PC-9 (cell line): ENCODE measurements around the gene ASF1A.

Experiments
- EZH2 ChIP-seq: fragments of 200-600 bp; sonication (generic); IDR thresholded peaks from 2 replicates; pipeline ENCODE4 v1.8.0; 2017; ENCODE audit warnings: antibody characterized with exemption, low read depth
- TF ChIP-seq, protein P1 (sequence below): fragments of 200-600 bp; sonication (generic); conservative IDR thresholded peaks from 2 replicates; pipeline ENCODE4 v1.6.1; 2017; ENCODE audit warnings: mixed run types, antibody characterized with exemption, mild to moderate bottlenecking, moderate library complexity

DNA sequence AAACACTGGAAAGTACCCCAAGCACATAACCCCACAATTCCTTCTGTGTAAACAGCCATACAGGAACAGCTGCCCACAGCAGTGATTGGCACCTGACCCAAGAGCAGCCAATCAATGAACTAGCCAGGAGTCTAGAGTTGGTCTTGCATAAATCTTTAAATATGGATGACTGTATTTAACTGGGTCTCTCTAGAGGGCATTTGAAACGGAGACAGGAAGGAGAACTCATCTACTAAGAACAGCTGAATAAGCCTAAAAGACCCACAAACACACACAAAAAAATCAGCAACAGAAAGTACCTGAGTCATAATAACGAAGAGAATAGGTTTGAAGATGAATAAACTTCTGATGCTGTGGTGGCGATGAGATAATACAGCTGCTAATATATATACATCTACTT lies 49.0 kb upstream of the ASF1A start:
- TF ChIP-seq, protein P1, sequence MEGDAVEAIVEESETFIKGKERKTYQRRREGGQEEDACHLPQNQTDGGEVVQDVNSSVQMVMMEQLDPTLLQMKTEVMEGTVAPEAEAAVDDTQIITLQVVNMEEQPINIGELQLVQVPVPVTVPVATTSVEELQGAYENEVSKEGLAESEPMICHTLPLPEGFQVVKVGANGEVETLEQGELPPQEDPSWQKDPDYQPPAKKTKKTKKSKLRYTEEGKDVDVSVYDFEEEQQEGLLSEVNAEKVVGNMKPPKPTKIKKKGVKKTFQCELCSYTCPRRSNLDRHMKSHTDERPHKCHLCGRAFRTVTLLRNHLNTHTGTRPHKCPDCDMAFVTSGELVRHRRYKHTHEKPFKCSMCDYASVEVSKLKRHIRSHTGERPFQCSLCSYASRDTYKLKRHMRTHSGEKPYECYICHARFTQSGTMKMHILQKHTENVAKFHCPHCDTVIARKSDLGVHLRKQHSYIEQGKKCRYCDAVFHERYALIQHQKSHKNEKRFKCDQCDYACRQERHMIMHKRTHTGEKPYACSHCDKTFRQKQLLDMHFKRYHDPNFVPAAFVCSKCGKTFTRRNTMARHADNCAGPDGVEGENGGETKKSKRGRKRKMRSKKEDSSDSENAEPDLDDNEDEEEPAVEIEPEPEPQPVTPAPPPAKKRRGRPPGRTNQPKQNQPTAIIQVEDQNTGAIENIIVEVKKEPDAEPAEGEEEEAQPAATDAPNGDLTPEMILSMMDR, result no peak
- TF ChIP-seq EZH2, result no peak
